IMR-90 (cell line): Measurements from ENCODE around the gene GTF3C6. TPM values are rescaled to one million over a fixed set of nuclear protein-coding genes. Genes with fewer than 3 reads are reported as not detected.
"Not testable (repeated sequence)": the region's sequence is repeated elsewhere in the genome, so short reads cannot be mapped to it uniquely, and the experiment has no call there.

Experiments
- ATAC-seq: fragments of 200-7000 bp; cut with Tn5 transposase; 2 replicates; pipeline ENCODE4 v1.9.1; 2020; ENCODE audit warnings: low read depth, mild to moderate bottlenecking, moderate library complexity
- BruUV-seq: library from RNA; stranded (reverse); fragments of 400-500 nt; replicated peaks from 2 replicates; lab custom pipeline; 2021; lab: Mats Ljungman, UMichigan
- CTCF ChIA-PET: fragments of 300-600 bp; formaldehyde crosslinking; extraction: SDS; loops from one replicate; lab custom pipeline; 2021; ENCODE audit warnings: antibody characterized with exemption; lab: Yijun Ruan, JAX
- POLR2A ChIA-PET: fragments of 300-600 bp; sonication (Branson Sonifier 250); formaldehyde crosslinking; loops from one replicate; lab custom pipeline; 2022; ENCODE audit warnings: antibody characterized with exemption; ENCODE audit not compliant: unreplicated experiment; lab: Charles Lee
- DNase-seq: peaks from one replicate; pipeline ENCODE4 v3.0.0; 2013
- H2AFZ ChIP-seq: replicated peaks from 2 replicates; pipeline ENCODE3; 2013; ENCODE audit warnings: low read length, mild to moderate bottlenecking; ENCODE audit not compliant: poor library complexity
- H2AK5ac ChIP-seq: 2 replicates; pipeline ENCODE4 v1.6.1; 2013; ENCODE audit warnings: low read depth, low read length, inconsistent platforms
- H2AK9ac ChIP-seq: replicated peaks from 2 replicates; pipeline ENCODE3; 2013; ENCODE audit warnings: mild to moderate bottlenecking, low read depth, low read length, moderate library complexity; ENCODE audit not compliant: poor library complexity
- H2BK120ac ChIP-seq: 2 replicates; pipeline ENCODE4 v1.6.1; 2013; ENCODE audit warnings: low read depth, low read length, inconsistent platforms
- H2BK15ac ChIP-seq: 3 replicates; pipeline ENCODE4 v1.6.1; 2013; ENCODE audit warnings: low read depth, low read length, inconsistent platforms
- H2BK20ac ChIP-seq: 2 replicates; pipeline ENCODE4 v1.6.1; 2013; ENCODE audit warnings: low read depth, mild to moderate bottlenecking, inconsistent platforms, low read length, moderate library complexity
- H2BK5ac ChIP-seq: 2 replicates; pipeline ENCODE4 v1.6.1; 2013; ENCODE audit warnings: mild to moderate bottlenecking, low read depth, low read length, inconsistent platforms; ENCODE audit not compliant: poor library complexity, severe bottlenecking
- H3K14ac ChIP-seq: replicated peaks from 2 replicates; pipeline ENCODE4 v1.6.1; 2013; ENCODE audit warnings: low read depth, low read length, inconsistent platforms
- H3K18ac ChIP-seq: 2 replicates; pipeline ENCODE4 v1.6.1; 2013; ENCODE audit warnings: low read depth, low read length, control low read depth
- H3K23ac ChIP-seq: 2 replicates; pipeline ENCODE4 v1.6.1; 2013; ENCODE audit warnings: low read depth, low read length, inconsistent platforms
- H3K27ac ChIP-seq: 2 replicates; pipeline ENCODE4 v1.5.1; 2013; ENCODE audit warnings: mild to moderate bottlenecking, control low read depth, low read length; ENCODE audit not compliant: insufficient read depth
- H3K27me3 ChIP-seq: 2 replicates; pipeline ENCODE4 v1.6.1; 2013; ENCODE audit warnings: low read length; ENCODE audit not compliant: control insufficient read depth, insufficient read depth
- H3K36me3 ChIP-seq: 2 replicates; pipeline ENCODE4 v1.6.1; 2013; ENCODE audit warnings: low read length, mixed read lengths; ENCODE audit not compliant: control insufficient read depth, insufficient read depth
- H3K4ac ChIP-seq: 2 replicates; pipeline ENCODE4 v1.6.1; 2013; ENCODE audit warnings: low read depth, low read length, inconsistent platforms
- H3K4me1 ChIP-seq: 2 replicates; pipeline ENCODE4 v1.6.1; 2013; ENCODE audit warnings: low read length, mixed read lengths; ENCODE audit not compliant: control insufficient read depth, insufficient read depth
- H3K4me2 ChIP-seq: 2 replicates; pipeline ENCODE4 v1.6.1; 2013; ENCODE audit warnings: low read depth, mild to moderate bottlenecking, control low read depth, low read length, moderate library complexity
- H3K4me3 ChIP-seq: 2 replicates; pipeline ENCODE4 v1.5.1; 2013; ENCODE audit warnings: low read depth, mild to moderate bottlenecking, control low read depth, low read length, moderate library complexity; ENCODE audit not compliant: insufficient read depth
- H3K56ac ChIP-seq: 2 replicates; pipeline ENCODE4 v1.6.1; 2013; ENCODE audit warnings: low read length, inconsistent platforms; ENCODE audit not compliant: insufficient read depth; ENCODE audit errors: extremely low read depth
- H3K79me1 ChIP-seq, 2 experiments: 2 replicates each; pipeline ENCODE4 v1.6.1; 2013; ENCODE audit warnings: low read length in 2 of 2, inconsistent platforms in 1 of 2, low read depth in 1 of 2
- H3K9ac ChIP-seq: 2 replicates; pipeline ENCODE4 v1.6.1; 2013; ENCODE audit warnings: low read depth, low read length, control low read depth
- H3K9me1 ChIP-seq: 2 replicates; pipeline ENCODE4 v1.6.1; 2013; ENCODE audit warnings: low read length, inconsistent platforms; ENCODE audit not compliant: insufficient read depth
- H3K9me3 ChIP-seq: 2 replicates; pipeline ENCODE4 v1.6.1; 2013; ENCODE audit warnings: low read length; ENCODE audit not compliant: control insufficient read depth, insufficient read depth
- H4K20me1 ChIP-seq: 2 replicates; pipeline ENCODE4 v1.6.1; 2013; ENCODE audit warnings: low read length, inconsistent platforms; ENCODE audit not compliant: insufficient read depth
- H4K5ac ChIP-seq: 2 replicates; pipeline ENCODE4 v1.6.1; 2013; ENCODE audit warnings: mild to moderate bottlenecking, low read depth, low read length, control low read depth
- H4K8ac ChIP-seq, 2 experiments: 2 replicates each; pipeline ENCODE4 v1.6.1; 2013; ENCODE audit warnings: low read depth in 2 of 2, low read length in 2 of 2, control low read depth in 1 of 2, inconsistent platforms in 1 of 2
- H4K91ac ChIP-seq: 2 replicates; pipeline ENCODE4 v1.6.1; 2013; ENCODE audit warnings: low read depth, low read length, inconsistent platforms; ENCODE audit not compliant: insufficient read depth
- WGBS, 2 experiments: methylation state at CpG; one replicate each; pipeline versions ENCODE4 v1.1.5 to v1.1.7; 2013; ENCODE audit warnings: missing lambda C conversion rate in 2 of 2; ENCODE audit not compliant: insufficient read length in 1 of 2; ENCODE audit errors: extremely low coverage in 2 of 2; 5-methylcytosine and 5-hydroxymethylcytosine counted together
- dilution Hi-C: fragments of 300-500 bp; cut with HindIII; formaldehyde crosslinking; loops from one replicate; pipeline ENCODE4 v1.14.3; 2018; ENCODE audit warnings: low sequenced_read_pairs; ENCODE audit not compliant: unreplicated experiment
- in situ Hi-C: fragments of 300-500 bp; cut with MboI; formaldehyde crosslinking; loops from 3 replicates; pipeline ENCODE4 v1.14.3; 2019; ENCODE audit warnings: low sequenced_read_pairs, inconsistent platforms, mixed read lengths
- intact Hi-C: fragments of 100-400 bp; cut with micrococcal nuclease; formaldehyde crosslinking; loops from 2 replicates; pipeline ENCODE4 v1.10.0; 2022
- polyA plus RNA-seq, 3 experiments: library from polyadenylated mRNA; depleted of rRNA; stranded (reverse); fragments of >200 nt; gene quantifications; 2 replicates each; pipeline ENCODE4 v1.2.3, GENCODE V29; 2012; ENCODE audit warnings: low replicate concordance in 1 of 3
- total RNA-seq: library from RNA; depleted of rRNA; stranded (reverse); fragments of >200 nt; gene quantifications from 2 replicates; pipeline ENCODE4 v1.2.3, GENCODE V29; 2012

Gene GTF3C6
- total and polyA plus RNA-seq, 2 of the 4 experiments (the other 2 are of a cell fraction), result 10.4 to 40.5 TPM

- H4K91ac ChIP-seq, H3K9ac ChIP-seq, H3K4ac ChIP-seq, in situ Hi-C loops, H4K8ac ChIP-seq, H3K4me2 ChIP-seq, H3K27me3 ChIP-seq, H2BK5ac ChIP-seq, H3K4me3 ChIP-seq, H3K18ac ChIP-seq, H2BK15ac ChIP-seq, dilution Hi-C loops, H2BK20ac ChIP-seq, H3K27ac ChIP-seq, BruUV-seq, H2BK120ac ChIP-seq, H3K9me1 ChIP-seq, ATAC-seq, H2AK9ac ChIP-seq, H3K4me1 ChIP-seq, H3K79me1 ChIP-seq, H3K23ac ChIP-seq, H4K5ac ChIP-seq, DNase-seq, POLR2A ChIA-PET, H2AFZ ChIP-seq, H3K14ac ChIP-seq, H4K20me1 ChIP-seq, H3K9me3 ChIP-seq, H3K56ac ChIP-seq, H2AK5ac ChIP-seq: not testable (repeated sequence)
- intact Hi-C loops, result loop anchor here (5.0 kb wide), 2 partner anchors 245 to 1030 kb away; a partner anchor contains a TSS
- H3K36me3 ChIP-seq, result peaks cover 24% of the 10 kb centered on the region
- WGBS, 2 experiments, result 100% methylated on average over 1 of the region's 4 CpGs; no CpG with 5 or more reads in 1 of the 2 experiments
- CTCF ChIA-PET, result interaction anchor here (1.5 kb wide), 1 partner anchor 247 kb away, joined by 4 read pairs; a partner anchor contains a TSS
These were observed 54.0 kb downstream of the GTF3C6 start for GRCh38 chr6:111012520-111012919.
